ENCODE data around the gene SATB2.
A peak's percentile ranks its signal among the peaks of the same experiment; 100 is the strongest.

The SATB2 gene

GRCh38 chr2:199409759-199410529 lies 47.8 kb downstream of the SATB2 start:
- Mint-ChIP-seq H3K9me3 (no peaks in the 10 kb centered on the region), H3K27ac (no peak overlapping the region), H3K4me3 (no peak overlapping the region), H3K36me3 (no peaks in the 10 kb centered on the region), H3K4me1 (no peaks in the 10 kb centered on the region)
- no peak for ATAC-seq
- DNase-seq (ENCODE audit: low spot score in 2 of 2), result no peak

- H3K4me3 Mint-ChIP-seq, result no peak overlapping the region
- DNase-seq (ENCODE audit: low spot score in 2 of 2) (no peak), ATAC-seq (no peak)
- no peak overlapping the region for H3K27ac Mint-ChIP-seq
- H3K36me3 Mint-ChIP-seq, result no peaks in the 10 kb centered on the region
- no peaks in the 10 kb centered on the region for H3K4me1 Mint-ChIP-seq
- H3K9me3 Mint-ChIP-seq, result no peaks in the 10 kb centered on the region
Observed at GRCh38 chr2:199407421-199407820, 50.3 kb downstream of the SATB2 start.

- Mint-ChIP-seq H3K36me3 (no peaks in the 10 kb centered on the region), H3K9me3 (no peaks in the 10 kb centered on the region), H3K4me3 (no peak overlapping the region), H3K27ac (no peak overlapping the region), H3K4me1 (no peaks in the 10 kb centered on the region)
- no peak for DNase-seq (ENCODE audit: low spot score in 2 of 2)
- no peak for ATAC-seq
Observed at GRCh38 chr2:199405241-199405640, 52.5 kb downstream of the SATB2 start.

- DNase-seq (ENCODE audit: low spot score in 2 of 2) (no peak), ATAC-seq (no peak)
- Mint-ChIP-seq H3K36me3 (no peaks in the 10 kb centered on the region), H3K4me1 (no peaks in the 10 kb centered on the region), H3K27ac (no peak overlapping the region), H3K4me3 (no peak overlapping the region), H3K9me3 (no peaks in the 10 kb centered on the region)
Observed at GRCh38 chr2:199404841-199405240, 52.9 kb downstream of the SATB2 start.

GRCh38 chr2:199395311-199395710 lies 62.4 kb downstream of the SATB2 start:
- no peak for DNase-seq (ENCODE audit: low spot score in 2 of 2)
- Mint-ChIP-seq H3K4me1 (no peaks in the 10 kb centered on the region), H3K27ac (no peak overlapping the region), H3K4me3 (no peak overlapping the region), H3K36me3 (no peaks in the 10 kb centered on the region), H3K9me3 (no peaks in the 10 kb centered on the region)
- no peak for ATAC-seq

DNA sequence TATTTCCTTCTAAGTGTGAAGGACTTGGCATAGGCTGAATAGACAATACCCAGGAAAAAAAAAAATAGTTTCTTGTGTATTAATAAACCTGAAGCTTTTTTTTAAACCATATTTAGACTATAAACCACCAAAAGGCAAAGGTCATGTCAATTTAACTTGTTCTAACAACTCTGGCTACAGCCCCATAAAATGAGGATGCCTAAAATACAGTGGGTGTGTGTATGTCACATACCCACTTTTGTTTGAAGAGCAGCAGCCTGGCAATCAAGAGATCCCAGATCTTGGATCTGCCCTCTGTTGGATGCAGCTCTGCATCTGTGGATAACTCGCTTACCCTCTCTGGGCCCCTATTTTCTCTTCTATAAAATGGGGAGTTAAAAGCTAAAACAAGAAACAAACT lies 65.4 kb downstream of the SATB2 start:
- H3K4me3 Mint-ChIP-seq, result no peak overlapping the region
- no peak for ATAC-seq
- DNase-seq (ENCODE audit: low spot score in 2 of 2), result no peak
- no peaks in the 10 kb centered on the region for H3K9me3 Mint-ChIP-seq
- H3K27ac Mint-ChIP-seq, result no peak overlapping the region
- H3K4me1 Mint-ChIP-seq, result no peaks in the 10 kb centered on the region
- H3K36me3 Mint-ChIP-seq, result no peaks in the 10 kb centered on the region

DNA sequence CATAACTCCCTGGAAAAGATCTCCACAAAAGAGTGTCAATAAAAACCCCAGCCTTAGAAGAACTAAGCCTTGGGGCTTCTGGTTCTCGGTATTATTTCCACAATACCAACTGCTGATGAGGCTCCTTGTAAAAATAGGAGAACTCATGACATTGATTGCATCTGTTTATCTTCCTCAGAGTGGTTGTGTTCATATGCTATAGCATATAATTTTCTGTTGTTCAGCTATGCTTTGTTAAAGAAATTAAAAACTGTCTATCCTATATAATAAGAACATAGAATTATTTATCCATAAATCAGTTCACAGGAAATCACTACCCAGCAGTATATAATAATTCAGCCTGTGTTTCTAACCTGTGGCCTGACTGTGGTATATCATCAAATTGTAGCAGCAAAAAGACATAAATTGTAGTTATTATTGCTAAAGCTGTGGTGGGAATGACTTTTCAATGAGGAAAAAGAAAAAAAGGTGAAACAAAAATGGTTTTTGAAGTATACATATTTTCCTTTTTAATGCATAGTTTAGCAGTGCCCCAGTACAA lies 68.9 kb downstream of the SATB2 start:
- H3K9me3 Mint-ChIP-seq, result no peaks in the 10 kb centered on the region
- no peak for ATAC-seq
- no peaks in the 10 kb centered on the region for H3K36me3 Mint-ChIP-seq
- DNase-seq (ENCODE audit: low spot score in 2 of 2), result no peak
- H3K4me1 Mint-ChIP-seq, result no peaks in the 10 kb centered on the region
- H3K27ac Mint-ChIP-seq, result no peak overlapping the region
- H3K4me3 Mint-ChIP-seq, result no peak overlapping the region

GRCh38 chr2:199384043-199384442 lies 73.7 kb downstream of the SATB2 start:
- ATAC-seq (no peak), DNase-seq (ENCODE audit: low spot score in 2 of 2) (no peak)
- Mint-ChIP-seq H3K27ac (no peak overlapping the region), H3K4me1 (no peaks in the 10 kb centered on the region), H3K4me3 (no peak overlapping the region), H3K36me3 (no peaks in the 10 kb centered on the region), H3K9me3 (no peaks in the 10 kb centered on the region)

DNA sequence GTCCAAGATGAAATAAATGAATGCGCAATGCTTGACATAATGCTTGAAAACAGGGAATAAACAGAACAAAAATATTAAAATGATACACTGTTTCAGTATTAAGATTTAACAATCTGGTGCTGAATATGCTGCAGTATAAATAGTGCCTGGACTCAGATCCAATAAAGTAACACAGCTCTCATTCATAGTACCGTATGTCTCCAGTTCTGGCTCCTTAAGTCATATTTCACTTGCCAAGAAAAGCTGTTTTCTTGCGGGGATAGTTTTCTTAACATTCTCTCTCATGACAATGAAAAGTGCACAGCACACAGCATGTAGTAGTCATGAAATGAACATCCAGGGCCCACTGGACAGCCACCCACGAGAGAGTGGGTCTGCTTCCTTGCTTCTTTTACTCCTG lies 74.7 kb downstream of the SATB2 start:
- no peak for DNase-seq (ENCODE audit: low spot score in 2 of 2)
- Mint-ChIP-seq H3K9me3 (no peaks in the 10 kb centered on the region), H3K27ac (no peak overlapping the region), H3K4me3 (no peak overlapping the region), H3K36me3 (no peaks in the 10 kb centered on the region), H3K4me1 (no peaks in the 10 kb centered on the region)
- no peak for ATAC-seq

DNA sequence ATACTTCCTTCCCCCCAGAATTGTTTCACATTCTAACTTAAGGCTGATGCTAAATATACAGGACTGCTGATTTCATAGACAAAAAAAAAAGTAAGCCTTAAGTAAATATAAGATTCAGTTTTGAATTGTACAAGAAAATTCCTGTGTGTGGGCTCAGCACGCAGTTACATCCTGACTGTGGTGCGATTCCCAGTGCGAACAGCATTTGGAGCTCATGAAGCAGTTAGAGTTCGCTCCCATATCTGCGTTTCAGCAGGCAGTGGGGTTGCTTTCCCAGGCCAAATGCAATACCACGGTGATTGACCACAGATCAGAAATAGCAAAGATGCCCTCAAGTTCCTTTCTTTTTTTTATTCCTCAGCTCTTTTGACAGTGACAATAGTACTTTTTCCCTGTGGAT lies 75.6 kb downstream of the SATB2 start:
- no peaks in the 10 kb centered on the region for H3K9me3 Mint-ChIP-seq
- no peaks in the 10 kb centered on the region for H3K4me1 Mint-ChIP-seq
- H3K4me3 Mint-ChIP-seq, result no peak overlapping the region
- no peaks in the 10 kb centered on the region for H3K36me3 Mint-ChIP-seq
- no peak for DNase-seq (ENCODE audit: low spot score in 2 of 2)
- ATAC-seq, result no peak
- no peak overlapping the region for H3K27ac Mint-ChIP-seq

GRCh38 chr2:199381531-199381930 lies 76.2 kb downstream of the SATB2 start:
- H3K4me1 Mint-ChIP-seq, result no peaks in the 10 kb centered on the region
- H3K4me3 Mint-ChIP-seq, result no peak overlapping the region
- ATAC-seq (no peak), DNase-seq (ENCODE audit: low spot score in 2 of 2) (no peak)
- H3K36me3 Mint-ChIP-seq, result no peaks in the 10 kb centered on the region
- no peak overlapping the region for H3K27ac Mint-ChIP-seq
- H3K9me3 Mint-ChIP-seq, result no peaks in the 10 kb centered on the region

- Mint-ChIP-seq H3K4me3 (no peak overlapping the region), H3K36me3 (no peaks in the 10 kb centered on the region), H3K4me1 (no peaks in the 10 kb centered on the region), H3K27ac (no peak overlapping the region), H3K9me3 (no peaks in the 10 kb centered on the region)
- DNase-seq (ENCODE audit: low spot score in 2 of 2) (no peak), ATAC-seq (no peak)
Observed at GRCh38 chr2:199378948-199379650, 78.6 kb downstream of the SATB2 start.

DNA sequence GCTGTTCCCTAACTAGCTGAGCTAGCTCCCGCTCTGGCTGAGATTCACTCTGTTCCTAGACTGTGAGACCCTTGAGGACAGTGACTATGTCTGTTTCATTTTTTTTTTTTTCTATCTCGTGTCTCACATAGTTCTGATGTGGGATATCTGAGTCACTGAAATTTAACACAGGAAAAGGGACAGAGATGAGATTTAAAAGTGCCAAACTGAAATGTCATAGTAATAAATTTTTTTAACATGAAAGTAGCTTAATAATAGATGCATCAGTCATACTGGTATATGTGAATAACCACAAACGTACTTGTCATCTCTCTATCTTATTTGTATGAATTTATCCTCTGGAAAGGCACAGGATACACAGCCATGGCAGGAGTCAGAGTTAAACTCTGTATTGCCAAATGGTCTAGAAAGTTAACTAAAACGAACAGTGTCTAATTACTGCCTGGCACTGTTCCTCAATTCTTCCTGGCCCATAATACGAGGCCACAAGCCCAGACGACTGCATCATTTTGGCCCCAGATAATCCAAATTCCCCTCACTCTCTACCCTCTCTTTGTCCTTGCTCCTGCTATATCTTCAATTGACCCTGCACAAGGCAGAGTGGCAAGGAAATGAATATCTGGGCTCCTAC lies 87.5 kb downstream of the SATB2 start:
- H3K36me3 Mint-ChIP-seq, result no peaks in the 10 kb centered on the region
- H3K4me3 Mint-ChIP-seq, result no peak overlapping the region
- no peaks in the 10 kb centered on the region for H3K9me3 Mint-ChIP-seq
- H3K4me1 Mint-ChIP-seq, result no peaks in the 10 kb centered on the region
- ATAC-seq (peak; percentile 8), DNase-seq (ENCODE audit: low spot score in 2 of 2) (no peak)
- no peak overlapping the region for H3K27ac Mint-ChIP-seq

GRCh38 chr2:199366406-199366805 lies 91.3 kb downstream of the SATB2 start:
- no peak overlapping the region for H3K27ac Mint-ChIP-seq

GRCh38 chr2:199364153-199364552 lies 93.6 kb downstream of the SATB2 start:
- H3K9me3 Mint-ChIP-seq, result peaks cover 2% of the 10 kb centered on the region
- no peaks in the 10 kb centered on the region for H3K36me3 Mint-ChIP-seq
- DNase-seq (ENCODE audit: low spot score in 2 of 2) (no peak), ATAC-seq (no peak)
- H3K27ac Mint-ChIP-seq, result no peak overlapping the region
- no peaks in the 10 kb centered on the region for H3K4me1 Mint-ChIP-seq
- H3K4me3 Mint-ChIP-seq, result no peak overlapping the region

More at GRCh38 chr2:199366406-199366805, 91.3 kb downstream of the SATB2 start:
- Mint-ChIP-seq H3K4me1 (no peaks in the 10 kb centered on the region), H3K4me3 (no peak overlapping the region), H3K36me3 (no peaks in the 10 kb centered on the region), H3K9me3 (no peaks in the 10 kb centered on the region)
- no peak for ATAC-seq
- DNase-seq (ENCODE audit: low spot score in 2 of 2), result no peak

DNA sequence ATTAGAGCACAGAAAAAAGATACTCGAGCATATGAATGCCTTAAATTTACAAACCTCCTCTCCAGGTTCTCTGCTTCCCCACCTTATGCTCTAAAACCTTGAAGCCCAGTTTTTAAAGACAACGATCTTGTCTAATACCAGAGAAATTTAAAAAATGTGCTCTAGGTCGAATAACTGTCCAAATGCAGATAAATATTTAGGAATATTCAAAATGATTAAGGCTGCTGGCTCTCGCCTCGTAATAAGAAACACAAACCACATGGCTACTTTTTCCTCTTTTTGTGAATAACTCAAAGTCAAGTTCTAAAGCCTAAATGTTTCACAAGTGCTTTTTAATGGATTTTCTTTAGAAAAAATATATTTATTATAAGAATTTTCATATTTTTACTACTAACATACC lies 101.3 kb downstream of the SATB2 start:
- peaks cover 2% of the 10 kb centered on the region for H3K9me3 Mint-ChIP-seq
- H3K27ac Mint-ChIP-seq, result no peak overlapping the region
- no peaks in the 10 kb centered on the region for H3K36me3 Mint-ChIP-seq
- no peaks in the 10 kb centered on the region for H3K4me1 Mint-ChIP-seq
- H3K4me3 Mint-ChIP-seq, result no peak overlapping the region
- DNase-seq (ENCODE audit: low spot score in 2 of 2) (no peak), ATAC-seq (no peak)
